ENCODE data around the gene FLAD1. TPM values are rescaled to one million over a fixed set of nuclear protein-coding genes. Genes with fewer than 3 reads are reported as not detected.

The FLAD1 gene
- total RNA-seq, 2 donors from 2014 or later = 31.5 to 35.3 TPM

- TF ChIP-seq CTCF (IDR thresholded peaks at IDR 0.05) (no peak), POLR2A (IDR thresholded peaks at IDR 0.05) (no peak), POLR2AphosphoS5 (IDR thresholded peaks at IDR 0.05) (no peak)
- DNase-seq (ENCODE audit: low spot score) = no peak
- Histone ChIP-seq H3K27me3 (replicated peaks; ENCODE audit: insufficient read depth) (no peaks in the 10 kb centered on the region), H3K9me3 (no peaks in the 10 kb centered on the region), H3K4me3 (no peak overlapping the region), H3K4me1 (replicated peaks) (peaks cover 5% of the 10 kb centered on the region), H3K27ac (peak overlapping the region; percentile 66 to 72), H3K36me3 (no peaks in the 10 kb centered on the region)
- intact Hi-C loops (cut with DNase I) = no loop called here
- 68% methylated on average over 6 of the region's 6 CpGs for WGBS
Measured at GRCh38 chr1:155037851-155038441, 54.8 kb downstream of the FLAD1 start.

GRCh38 chr1:155038602-155039307, 55.6 kb downstream of the FLAD1 start:
- TF ChIP-seq POLR2AphosphoS5 (IDR thresholded peaks at IDR 0.05) (peak; percentile 95), POLR2A (IDR thresholded peaks at IDR 0.05) (no peak)
- Histone ChIP-seq H3K36me3 (no peaks in the 10 kb centered on the region), H3K4me1 (replicated peaks) (peaks cover 5% of the 10 kb centered on the region), H3K9me3 (no peaks in the 10 kb centered on the region), H3K27me3 (replicated peaks; ENCODE audit: insufficient read depth) (no peaks in the 10 kb centered on the region), H3K27ac (peak overlapping the region; percentile 66 to 72), H3K4me3 (no peak overlapping the region)
- DNase-seq (ENCODE audit: low spot score) = peak; percentile 81
- WGBS = 11% methylated on average over 8 of the region's 8 CpGs
- intact Hi-C loops (cut with DNase I) = no loop called here

- TF ChIP-seq CTCF (IDR thresholded peaks at IDR 0.05) (no peak), POLR2AphosphoS5 (IDR thresholded peaks at IDR 0.05) (no peak), POLR2A (IDR thresholded peaks at IDR 0.05) (no peak)
- 74% methylated on average over 4 of the region's 4 CpGs for WGBS
- Histone ChIP-seq H3K9me3 (no peaks in the 10 kb centered on the region), H3K27me3 (replicated peaks; ENCODE audit: insufficient read depth) (no peaks in the 10 kb centered on the region), H3K4me1 (replicated peaks) (peaks cover 5% of the 10 kb centered on the region), H3K36me3 (no peaks in the 10 kb centered on the region), H3K4me3 (no peak overlapping the region), H3K27ac (peak overlapping the region; percentile 66 to 72)
- DNase-seq (ENCODE audit: low spot score) = no peak
- intact Hi-C loops (cut with DNase I) = no loop called here
Measured at GRCh38 chr1:155039308-155039669, 56.1 kb downstream of the FLAD1 start.

- Histone ChIP-seq H3K4me1 (replicated peaks) (peaks cover 5% of the 10 kb centered on the region), H3K27ac (no peak overlapping the region), H3K36me3 (no peaks in the 10 kb centered on the region), H3K27me3 (replicated peaks; ENCODE audit: insufficient read depth) (no peaks in the 10 kb centered on the region), H3K4me3 (no peak overlapping the region), H3K9me3 (no peaks in the 10 kb centered on the region)
- WGBS = 83% methylated on average over 14 of the region's 14 CpGs
- no peak for DNase-seq (ENCODE audit: low spot score)
- intact Hi-C loops (cut with DNase I) = no loop called here
- TF ChIP-seq POLR2A (IDR thresholded peaks at IDR 0.05) (no peak), CTCF (IDR thresholded peaks at IDR 0.05) (no peak), POLR2AphosphoS5 (IDR thresholded peaks at IDR 0.05) (no peak)
Measured at GRCh38 chr1:155040358-155041093, 57.4 kb downstream of the FLAD1 start.

Small RNAs within 50 kb of the gene (microRNA-seq; reads per million reads assigned to microRNA genes)
- gene MIR4258 = not detected

Small RNAs within 50 kb of the gene (small RNA-seq; reads per million reads assigned to genes)
- gene MIR4258 (0 reads per million in 2 donors), gene RF00017 (0 reads per million in 2 donors)

Other genes with a start within 250 kb of the FLAD1 start
- 1 to 10 TPM; 1.2 to 3.0 TPM for gene KCNN3, start 113.1 kb upstream of the FLAD1 start, total RNA-seq
- 10 to 100 TPM; 23.2 to 26.2 TPM for gene PMVK, start 46.6 kb upstream of the FLAD1 start, total RNA-seq
- 100 to 1,000 TPM; 113 to 140 TPM for gene PBXIP1, start 27.2 kb upstream of the FLAD1 start, total RNA-seq
- 10 to 100 TPM; 44.1 to 44.6 TPM for gene PYGO2, start 21.6 kb upstream of the FLAD1 start, total RNA-seq
- 10 to 100 TPM; 85.0 to 97.2 TPM for gene SHC1, start 12.6 kb upstream of the FLAD1 start, total RNA-seq
- 10 to 100 TPM; 33.5 to 47.5 TPM for gene CKS1B, start 8.7 kb upstream of the FLAD1 start, total RNA-seq
- not detected for gene LENEP, start 10.2 kb downstream of the FLAD1 start, total RNA-seq
- gene ZBTB7B, start 19.5 kb downstream of the FLAD1 start, total RNA-seq = 100 to 1,000 TPM in 1 of 2 donors, 10 to 100 TPM in 1; 60.0 to 103 TPM
- 1 to 10 TPM; 2.3 to 5.3 TPM for gene DCST2, start 50.4 kb downstream of the FLAD1 start, total RNA-seq
- gene DCST1, start 50.5 kb downstream of the FLAD1 start, total RNA-seq = under 1 TPM in 1 of 2 donors, not detected in 1; 0.51 TPM
- gene ADAM15, start 68.0 kb downstream of the FLAD1 start, total RNA-seq = 100 to 1,000 TPM in 1 of 2 donors, 10 to 100 TPM in 1; 72.5 to 138 TPM
- gene EFNA4, start 80.4 kb downstream of the FLAD1 start, total RNA-seq = 10 to 100 TPM; 10.3 to 23.4 TPM
- gene EFNA3, start 95.5 kb downstream of the FLAD1 start, total RNA-seq = 1 to 10 TPM; 5.9 to 8.4 TPM
- 100 to 1,000 TPM in 1 of 2 donors, 10 to 100 TPM in 1; 85.1 to 132 TPM for gene EFNA1, start 144.5 kb downstream of the FLAD1 start, total RNA-seq
- 10 to 100 TPM; 26.6 to 48.0 TPM for gene SLC50A1, start 152.5 kb downstream of the FLAD1 start, total RNA-seq
- 10 to 100 TPM; 93.6 to 97.0 TPM for gene DPM3, start 157.2 kb downstream of the FLAD1 start, total RNA-seq
- 100 to 1,000 TPM; 111 to 236 TPM for gene KRTCAP2, start 190.0 kb downstream of the FLAD1 start, total RNA-seq
- gene TRIM46, start 190.5 kb downstream of the FLAD1 start, total RNA-seq = 1 to 10 TPM in 1 of 2 donors, under 1 TPM in 1; 0.14 to 1.6 TPM
- 10 to 100 TPM; 13.1 to 38.5 TPM for gene THBS3, start 224.6 kb downstream of the FLAD1 start, total RNA-seq
- 10 to 100 TPM; 49.6 to 57.1 TPM for gene MTX1, start 225.4 kb downstream of the FLAD1 start, total RNA-seq